Measurements from ENCODE around the gene TPM1.

- TF ChIP-seq CTCF (conservative IDR thresholded peaks at IDR 0.05 in 1 of 2, IDR thresholded peaks at IDR 0.05 in 1 of 2; ENCODE audit: low read depth in 1 of 2, low read length in 2 of 2) (no peak), EZH2 (IDR thresholded peaks at IDR 0.05; ENCODE audit: low read length, missing control alignments) (no peak)
Measured at GRCh38 chr15:63044645-63045464, 2.3 kb downstream of the TPM1 start.
